Fibroblast of lung (primary cell): Measurements from ENCODE around the gene TSGA10IP.

Experiments used
- CTCF ChIP-seq, 2 donors: IDR thresholded peaks in 1 of 2; conservative IDR thresholded peaks in 1 of 2; 1 replicate in 1 of 2; 2 replicates in 1 of 2; pipeline ENCODE4 v1.5.1; 2011 to 2012; ENCODE audit warnings: low read length in 2 of 2, control low read depth in 1 of 2, inconsistent platforms in 1 of 2, low read depth in 1 of 2, mild to moderate bottlenecking in 1 of 2
- EZH2 ChIP-seq: IDR thresholded peaks from 2 replicates; pipeline ENCODE4 v1.5.1; 2012; ENCODE audit warnings: low read length, control low read depth, mild to moderate bottlenecking; ENCODE audit errors: missing control alignments

- no peak for TF ChIP-seq EZH2
- TF ChIP-seq CTCF (conservative IDR thresholded peaks at IDR 0.05 in 1 of 2, IDR thresholded peaks at IDR 0.05 in 1 of 2; ENCODE audit: low read depth in 1 of 2, low read length in 2 of 2): no peak
Observed at GRCh38 chr11:65960824-65961266, 15.6 kb downstream of the TSGA10IP start.
